GM21529 (cell line): Measurements from ENCODE around the gene PRSS2.

Source experiments
- ATAC-seq: cut with Tn5 transposase; IDR thresholded peaks from one replicate; pipeline ENCODE4 v1.9.1; 2021; ENCODE audit not compliant: unreplicated experiment

PRSS2 gene

GRCh38 chr7:142819530-142819929 lies 48.8 kb downstream of the PRSS2 start:
- no peak for ATAC-seq

- no peak for ATAC-seq
Measured at GRCh38 chr7:142822714-142823113, 51.9 kb downstream of the PRSS2 start.
